SJSA1 (cell line): ENCODE results near the gene CHTF18. TPM values are rescaled to one million over a fixed set of nuclear protein-coding genes. Genes with fewer than 3 reads are reported as not detected.

Experiments used
- DNase-seq, 2 experiments: peaks; one replicate each; pipeline ENCODE4 v3.0.0-alpha.2; 2015 to 2020; ENCODE audit warnings: low spot score in 2 of 2, low read depth in 1 of 2
- H3K27ac ChIP-seq: fragments of 250-450 bp; sonication (Bioruptor Pico); 2 replicates; pipeline ENCODE4 v1.5.1; 2020; ENCODE audit warnings: mild to moderate bottlenecking, moderate library complexity
- H3K27me3 ChIP-seq: fragments of 250-450 bp; sonication (Bioruptor Pico); replicated peaks from 2 replicates; pipeline ENCODE4 v1.5.1; 2020; ENCODE audit warnings: mild to moderate bottlenecking, moderate library complexity
- H3K36me3 ChIP-seq: fragments of 250-450 bp; sonication (Bioruptor Pico); 2 replicates; pipeline ENCODE4 v1.5.1; 2020; ENCODE audit warnings: mild to moderate bottlenecking
- H3K4me1 ChIP-seq: fragments of 250-450 bp; sonication (Bioruptor Pico); replicated peaks from 2 replicates; pipeline ENCODE4 v1.6.1; 2021; ENCODE audit warnings: mild to moderate bottlenecking
- H3K4me3 ChIP-seq: fragments of 250-450 bp; sonication (Bioruptor Pico); 2 replicates; pipeline ENCODE4 v1.5.1; 2020; ENCODE audit warnings: mild to moderate bottlenecking
- H3K9me3 ChIP-seq: fragments of 250-450 bp; sonication (Bioruptor Pico); replicated peaks from 2 replicates; pipeline ENCODE4 v1.5.1; 2020; ENCODE audit warnings: mild to moderate bottlenecking
- total RNA-seq: library from RNA; depleted of rRNA; stranded (reverse); fragments of >200 nt; shearing (Covaris generic); gene quantifications from 2 replicates; pipeline ENCODE4 v1.2.3, GENCODE V29; 2014

Gene CHTF18
- total RNA-seq, 1 experiment from 2014 or later: 30.6 TPM

- Histone ChIP-seq H3K4me3 (no peak overlapping the region), H3K27ac (no peak overlapping the region), H3K27me3 (peaks cover 15% of the 10 kb centered on the region; the same call in 1 of the 2 replicates), H3K9me3 (peaks cover 5% of the 10 kb centered on the region), H3K4me1 (peaks cover 25% of the 10 kb centered on the region), H3K36me3 (peaks cover 58% of the 10 kb centered on the region)
- DNase-seq: no peak
These were observed 2.6 kb upstream of the CHTF18 start for GRCh38 chr16:785563-786535.

GRCh38 chr16:787321-787966 lies 976 bp upstream of the CHTF18 start:
- H3K27ac ChIP-seq: peak overlapping the region; percentile 52; the same call in 1 of the 2 replicates
- H3K27me3 ChIP-seq: peaks cover 11% of the 10 kb centered on the region; the same call in 1 of the 2 replicates
- peaks cover 74% of the 10 kb centered on the region for H3K36me3 ChIP-seq
- DNase-seq: no peak
- H3K4me1 ChIP-seq: peaks cover 25% of the 10 kb centered on the region
- H3K4me3 ChIP-seq: peak overlapping the region; percentile 100
- peaks cover 5% of the 10 kb centered on the region for H3K9me3 ChIP-seq

- Histone ChIP-seq H3K27ac (peak within 1 kb of the TSS; percentile 58), H3K27me3 (peaks cover 6% of the 10 kb centered on the region; the same call in 1 of the 2 replicates), H3K4me1 (peaks cover 25% of the 10 kb centered on the region), H3K9me3 (peaks cover 5% of the 10 kb centered on the region), H3K4me3 (peak within 1 kb of the TSS; percentile 100), H3K36me3 (peaks cover 78% of the 10 kb centered on the region)
- DNase-seq: peak in 1 of 2 experiments; percentile 48
These were observed 432 bp upstream of the CHTF18 start, which contains the start of gene RPUSD1 for GRCh38 chr16:787978-788398. Gene RPUSD1 (minus strand): TSS chr16:788381. CDS start chr16:787737, 644 bp downstream.

- Histone ChIP-seq H3K36me3 (peaks cover 81% of the 10 kb centered on the region), H3K9me3 (peaks cover 5% of the 10 kb centered on the region), H3K27me3 (no peaks in the 10 kb centered on the region), H3K4me1 (peaks cover 25% of the 10 kb centered on the region), H3K27ac (no peak overlapping the region), H3K4me3 (peak overlapping the region; percentile 100)
- no peak for DNase-seq
These were observed 901 bp downstream of the CHTF18 start for GRCh38 chr16:789191-789850.

GRCh38 chr16:790086-790485 lies 1.7 kb downstream of the CHTF18 start:
- Histone ChIP-seq H3K27ac (no peak overlapping the region), H3K27me3 (no peaks in the 10 kb centered on the region), H3K4me3 (no peak overlapping the region), H3K36me3 (peaks cover 79% of the 10 kb centered on the region), H3K9me3 (peaks cover 5% of the 10 kb centered on the region), H3K4me1 (peaks cover 25% of the 10 kb centered on the region)
- no peak for DNase-seq

- no peaks in the 10 kb centered on the region for H3K27me3 ChIP-seq
- peaks cover 25% of the 10 kb centered on the region for H3K4me1 ChIP-seq
- no peak for DNase-seq
- H3K36me3 ChIP-seq: peaks cover 74% of the 10 kb centered on the region
- H3K9me3 ChIP-seq: peaks cover 5% of the 10 kb centered on the region
- H3K4me3 ChIP-seq: no peak overlapping the region
- H3K27ac ChIP-seq: no peak overlapping the region
These were observed 2.7 kb downstream of the CHTF18 start for GRCh38 chr16:791131-791530.

- H3K4me3 ChIP-seq: no peak overlapping the region
- peaks cover 5% of the 10 kb centered on the region for H3K9me3 ChIP-seq
- H3K27ac ChIP-seq: no peak overlapping the region
- peaks cover 19% of the 10 kb centered on the region for H3K4me1 ChIP-seq
- DNase-seq: no peak
- peaks cover 67% of the 10 kb centered on the region for H3K36me3 ChIP-seq
- H3K27me3 ChIP-seq: no peaks in the 10 kb centered on the region
These were observed 4.0 kb downstream of the CHTF18 start for GRCh38 chr16:792221-792995.

- H3K4me3 ChIP-seq: no peak overlapping the region
- peaks cover 5% of the 10 kb centered on the region for H3K9me3 ChIP-seq
- no peaks in the 10 kb centered on the region for H3K27me3 ChIP-seq
- peaks cover 61% of the 10 kb centered on the region for H3K36me3 ChIP-seq
- H3K27ac ChIP-seq: no peak overlapping the region
- peaks cover 12% of the 10 kb centered on the region for H3K4me1 ChIP-seq
- no peak for DNase-seq
These were observed 5.0 kb downstream of the CHTF18 start for GRCh38 chr16:793414-793813.

GRCh38 chr16:794091-794822 lies 5.8 kb downstream of the CHTF18 start:
- peaks cover 4% of the 10 kb centered on the region for H3K4me1 ChIP-seq
- 0 out of 2 replicates have a peak, but pooled peaks cover under 1% of the 10 kb centered on the region for H3K27me3 ChIP-seq
- H3K27ac ChIP-seq: no peak overlapping the region
- no peak overlapping the region for H3K4me3 ChIP-seq
- DNase-seq: no peak
- H3K36me3 ChIP-seq: peaks cover 53% of the 10 kb centered on the region
- no peaks in the 10 kb centered on the region for H3K9me3 ChIP-seq

- Histone ChIP-seq H3K27ac (no peak overlapping the region), H3K4me3 (no peak overlapping the region), H3K27me3 (peaks cover 5% of the 10 kb centered on the region), H3K9me3 (no peaks in the 10 kb centered on the region), H3K36me3 (peaks cover 46% of the 10 kb centered on the region), H3K4me1 (no peaks in the 10 kb centered on the region)
- no peak for DNase-seq
These were observed 6.5 kb downstream of the CHTF18 start for GRCh38 chr16:794853-795466.

- Histone ChIP-seq H3K27ac (no peak overlapping the region), H3K9me3 (no peaks in the 10 kb centered on the region), H3K27me3 (peaks cover 13% of the 10 kb centered on the region), H3K4me3 (no peak overlapping the region), H3K36me3 (peaks cover 39% of the 10 kb centered on the region), H3K4me1 (no peaks in the 10 kb centered on the region)
- no peak for DNase-seq
These were observed 7.3 kb downstream of the CHTF18 start for GRCh38 chr16:795580-796229.
